Colon (tissue), 2 donors: ENCODE data around the gene SLC25A29.
"Not testable (repeated sequence)": the region's sequence is repeated elsewhere in the genome, so short reads cannot be mapped to it uniquely, and the experiment has no call there.

ENCODE experiments used
- FAIRE-seq: peaks from 2 replicates; lab custom pipeline; 2012; peaks lifted over from hg19 to GRCh38; lab: Jason Lieb, UNC
- donor health status: control.
- donor health status: control.

The SLC25A29 gene

DNA sequence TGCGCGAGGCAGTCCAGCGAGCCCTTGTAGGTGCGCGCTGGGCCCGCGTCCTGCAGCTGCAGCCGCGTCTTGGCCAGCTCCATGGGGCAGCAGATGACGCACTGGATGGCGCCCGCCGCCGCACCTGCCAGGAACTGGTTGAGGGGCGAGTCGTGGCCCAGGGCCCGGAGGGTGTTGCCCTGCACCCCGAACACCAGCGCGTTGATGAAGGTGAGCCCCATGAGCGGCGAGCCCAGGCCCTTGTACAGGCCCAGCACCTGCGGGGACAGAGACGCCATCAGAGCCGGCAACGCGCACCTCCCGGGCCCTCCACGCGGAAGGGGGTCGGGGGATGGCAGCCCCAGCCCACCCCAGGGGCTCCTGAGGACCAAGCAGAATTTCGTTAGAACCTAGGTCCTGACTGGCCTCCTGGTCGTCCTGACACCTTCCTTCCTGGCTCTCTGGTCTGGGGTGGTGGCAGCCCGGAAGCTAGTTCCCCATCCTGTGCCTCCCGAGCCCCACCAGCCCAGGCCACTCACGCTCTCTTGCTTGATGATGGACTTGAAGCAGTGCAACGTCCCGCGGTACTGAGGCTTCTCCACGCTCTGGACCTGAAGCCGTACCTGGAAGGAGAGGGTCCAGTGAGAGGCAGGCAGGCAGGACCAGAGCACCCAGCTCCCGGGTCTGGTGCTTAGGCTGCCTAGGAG lies 13.3 kb downstream of the SLC25A29 start:
- no peak for FAIRE-seq

DNA sequence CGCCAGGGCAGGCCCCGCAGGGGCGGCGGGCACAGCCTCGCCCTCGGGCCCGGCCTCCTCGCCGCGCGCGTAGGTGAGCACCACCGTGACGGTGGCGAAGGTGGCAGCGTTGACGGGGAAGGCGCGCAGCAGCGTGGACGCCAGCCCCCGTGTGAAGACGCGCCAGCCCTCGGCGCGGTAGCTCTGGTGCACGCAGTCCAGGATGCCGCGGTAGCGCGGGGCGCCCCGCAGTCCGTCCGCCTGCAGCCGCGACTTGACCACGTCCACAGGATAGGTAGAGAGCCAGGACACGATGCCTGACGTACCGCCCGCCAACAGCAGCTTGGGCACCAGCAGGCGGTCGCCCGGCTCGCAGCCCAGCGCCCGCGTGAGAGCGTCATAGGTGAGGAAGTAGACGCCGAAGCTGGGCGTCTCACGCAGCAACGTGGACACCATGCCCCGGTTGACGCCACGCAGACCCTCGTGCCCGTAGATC lies 13.9 kb downstream of the SLC25A29 start:
- FAIRE-seq = no peak

DNA sequence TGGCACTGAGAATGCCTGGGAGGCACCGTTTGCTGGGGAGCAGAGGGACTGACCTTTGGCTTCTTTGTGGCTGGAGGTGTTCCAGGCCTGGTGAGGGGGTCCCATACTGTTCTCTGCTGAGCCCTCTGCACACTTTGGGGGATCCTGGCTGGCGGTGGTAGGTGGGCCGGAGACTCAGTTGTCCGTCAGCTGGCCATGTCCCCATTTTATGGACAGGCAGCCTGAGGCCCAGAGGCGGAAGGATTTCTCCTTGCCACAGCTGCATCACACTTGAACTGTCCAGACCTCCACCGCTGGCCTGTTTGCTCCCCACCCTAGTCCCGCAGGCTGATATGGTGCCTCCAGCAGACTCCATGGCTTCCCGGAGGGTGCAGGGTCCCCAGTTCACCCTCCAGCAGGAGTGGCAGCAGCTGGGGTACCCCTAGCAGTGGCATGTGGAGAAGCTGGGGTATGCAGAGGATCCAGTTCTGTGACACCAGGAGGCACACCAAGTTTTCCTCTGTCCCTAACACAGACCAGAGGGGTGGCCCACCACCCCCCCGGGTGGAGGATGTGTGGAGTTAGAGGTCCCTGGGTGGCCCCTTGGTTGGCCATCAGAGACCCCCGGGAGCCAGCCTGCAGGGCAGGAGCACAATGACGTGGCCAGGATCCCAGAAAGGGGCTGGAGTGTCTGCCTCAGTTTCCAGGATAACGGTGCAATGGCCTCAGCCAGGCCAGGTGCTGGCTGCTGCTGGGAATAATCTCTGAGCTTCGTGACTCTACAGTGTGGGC lies 14.8 kb downstream of the SLC25A29 start:
- FAIRE-seq = no peak

DNA sequence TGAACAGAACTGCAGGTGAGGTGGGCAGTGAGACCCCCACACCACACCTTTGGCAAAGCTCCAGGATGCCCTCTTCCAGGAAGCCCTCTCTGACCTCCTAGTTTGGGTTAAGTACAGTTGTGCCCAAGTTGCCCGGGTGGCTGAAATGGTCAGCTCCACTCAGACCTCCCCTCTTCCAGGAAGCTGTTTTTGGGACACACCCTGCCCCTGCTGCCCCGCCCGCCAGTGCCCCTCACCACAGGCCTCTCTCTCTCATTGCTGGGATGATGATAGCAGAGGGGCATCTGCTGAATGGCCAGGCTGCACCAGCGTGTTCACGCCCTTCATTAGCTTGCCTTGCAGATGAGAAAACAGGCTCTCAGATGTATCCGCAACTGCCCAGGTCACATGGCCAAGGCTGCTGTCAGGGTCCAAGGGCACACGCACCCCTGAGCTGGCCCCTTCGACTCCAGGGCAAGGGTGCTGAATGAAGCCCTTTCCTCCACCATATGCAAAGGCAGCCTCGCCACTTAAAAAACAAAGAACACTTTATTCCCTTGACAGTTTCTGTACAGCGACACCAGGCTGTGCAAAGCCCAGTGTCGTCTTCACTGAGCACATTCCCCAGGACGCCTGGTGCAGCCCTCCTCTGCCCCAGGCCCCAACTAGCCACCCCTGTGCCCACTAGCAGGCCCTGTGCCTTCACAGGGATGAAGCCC lies 15.5 kb downstream of the SLC25A29 start:
- FAIRE-seq = no peak

DNA sequence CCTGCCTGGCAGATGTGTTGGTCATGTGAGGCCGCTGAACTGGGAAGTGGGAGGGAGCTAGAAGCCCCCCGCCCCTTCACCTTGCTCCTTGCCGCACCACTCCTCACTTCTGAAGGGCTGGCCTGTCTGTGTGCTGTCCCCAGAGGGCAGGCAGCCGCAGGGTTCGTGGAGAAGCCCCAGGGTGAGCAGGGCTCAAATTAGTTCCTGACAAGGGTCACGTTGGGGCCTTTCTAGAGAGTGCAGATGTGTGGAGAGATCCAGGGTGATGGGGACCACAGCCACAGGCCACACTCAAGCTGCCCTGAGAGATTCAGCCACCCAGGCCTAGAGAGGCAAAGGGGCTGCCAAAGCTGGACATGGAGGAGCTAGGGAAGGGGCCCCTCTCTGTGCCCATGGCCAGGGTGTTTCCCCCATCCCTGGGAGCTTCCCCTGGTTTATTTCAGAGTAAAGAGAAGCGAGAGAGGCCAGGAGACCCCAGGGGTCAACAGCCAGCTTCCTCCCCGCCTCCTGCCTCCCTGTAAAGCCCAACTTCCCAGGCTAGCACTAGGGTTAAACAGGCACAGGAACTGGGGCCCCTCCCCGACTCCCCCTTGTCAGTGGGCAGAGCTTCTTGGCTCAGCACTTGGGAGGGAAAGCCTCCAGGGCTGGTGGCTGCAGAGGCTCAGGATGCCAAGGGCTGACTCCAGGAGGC lies 16.2 kb downstream of the SLC25A29 start:
- FAIRE-seq = no peak

DNA sequence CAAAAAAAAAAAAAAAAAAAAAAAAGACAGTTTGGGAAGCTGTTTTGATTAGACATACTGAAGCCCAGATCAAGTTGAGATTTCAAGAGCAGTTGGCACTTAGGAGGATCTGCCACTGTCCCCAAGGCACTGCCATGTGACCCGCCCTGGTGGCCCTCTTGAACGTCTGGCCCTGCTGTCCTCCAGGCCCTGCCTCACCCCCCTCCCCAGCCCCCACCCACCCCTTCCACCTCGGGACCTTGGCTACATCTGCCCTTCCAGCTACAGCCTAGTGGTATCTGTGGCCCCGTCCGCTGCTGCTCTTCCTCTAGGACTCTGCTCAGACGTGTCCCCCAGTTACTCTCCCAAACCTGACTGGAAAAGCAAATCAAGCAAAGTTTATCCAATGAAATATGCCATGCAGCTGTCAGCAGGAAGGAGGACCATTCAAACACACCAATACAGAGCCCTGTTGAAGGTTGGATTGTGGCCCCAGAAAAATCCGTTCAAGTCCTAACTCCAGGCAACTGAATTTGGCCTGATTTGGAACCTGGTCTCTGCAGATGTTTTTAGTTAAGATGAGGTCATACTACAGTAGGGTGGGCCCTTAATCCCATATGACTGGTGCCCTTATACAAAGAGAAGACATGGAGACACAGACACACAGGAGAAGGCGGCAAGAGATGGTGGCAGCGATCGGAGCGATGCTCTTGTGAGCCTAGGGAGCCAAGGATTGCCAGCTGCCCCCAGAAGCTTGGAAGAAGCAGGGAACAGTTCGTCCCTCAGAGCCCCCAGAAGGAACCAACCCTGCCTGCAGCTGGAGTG lies 17.7 kb downstream of the SLC25A29 start:
- no peak for FAIRE-seq

DNA sequence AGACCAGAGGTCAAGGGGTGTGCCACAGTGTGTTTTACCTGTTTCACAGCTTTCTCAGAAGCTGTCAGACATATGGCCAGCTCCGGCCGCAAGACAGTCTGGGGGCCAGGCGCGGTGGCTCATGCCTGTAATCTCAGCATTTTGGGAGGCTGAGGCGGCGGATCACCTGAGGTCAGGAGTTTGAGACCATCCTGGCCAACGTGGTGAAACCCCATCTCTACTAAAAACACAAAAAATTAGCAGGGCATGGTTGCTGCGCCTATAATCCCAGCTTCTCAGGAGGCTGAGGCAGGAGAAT lies 18.3 kb downstream of the SLC25A29 start:
- not testable (repeated sequence) for FAIRE-seq

DNA sequence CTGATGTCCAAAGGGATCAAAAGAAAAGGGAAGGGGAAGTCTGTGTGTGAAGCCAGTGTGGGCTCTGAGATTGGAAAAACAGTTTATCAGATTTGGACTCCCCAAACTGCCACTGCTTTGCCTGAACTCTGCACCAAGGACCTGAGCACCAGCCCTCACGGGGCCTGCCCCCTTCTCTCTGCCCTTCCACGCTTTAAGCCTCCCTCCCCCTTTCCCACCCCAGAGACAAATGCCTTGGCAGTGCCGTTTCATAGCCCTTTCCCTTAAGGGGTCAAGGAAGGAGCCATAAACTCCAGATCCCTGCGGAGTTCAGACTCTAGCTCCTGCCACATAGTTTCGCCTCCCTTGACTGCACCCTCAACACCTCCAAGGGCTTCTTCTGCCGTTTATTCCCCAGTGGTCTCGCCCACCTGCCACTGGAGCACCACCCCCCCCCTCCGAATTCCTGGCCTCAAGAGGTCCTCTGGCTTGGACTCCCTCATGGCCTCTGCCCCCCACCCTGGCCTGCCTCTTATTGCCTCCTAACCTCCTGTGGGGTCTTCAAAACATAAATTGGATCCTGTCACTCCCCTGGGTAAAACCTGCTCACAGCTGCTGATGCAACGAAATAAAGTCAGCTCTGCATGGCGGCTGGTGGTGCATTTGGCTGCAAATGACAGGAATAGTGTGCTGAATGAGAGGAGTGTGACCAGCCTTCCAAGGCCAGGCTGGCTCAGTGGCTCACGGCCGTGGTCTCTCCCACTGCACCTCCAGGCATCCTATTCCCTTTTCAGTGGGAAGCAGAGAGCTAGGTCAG lies 18.8 kb downstream of the SLC25A29 start:
- FAIRE-seq = no peak

DNA sequence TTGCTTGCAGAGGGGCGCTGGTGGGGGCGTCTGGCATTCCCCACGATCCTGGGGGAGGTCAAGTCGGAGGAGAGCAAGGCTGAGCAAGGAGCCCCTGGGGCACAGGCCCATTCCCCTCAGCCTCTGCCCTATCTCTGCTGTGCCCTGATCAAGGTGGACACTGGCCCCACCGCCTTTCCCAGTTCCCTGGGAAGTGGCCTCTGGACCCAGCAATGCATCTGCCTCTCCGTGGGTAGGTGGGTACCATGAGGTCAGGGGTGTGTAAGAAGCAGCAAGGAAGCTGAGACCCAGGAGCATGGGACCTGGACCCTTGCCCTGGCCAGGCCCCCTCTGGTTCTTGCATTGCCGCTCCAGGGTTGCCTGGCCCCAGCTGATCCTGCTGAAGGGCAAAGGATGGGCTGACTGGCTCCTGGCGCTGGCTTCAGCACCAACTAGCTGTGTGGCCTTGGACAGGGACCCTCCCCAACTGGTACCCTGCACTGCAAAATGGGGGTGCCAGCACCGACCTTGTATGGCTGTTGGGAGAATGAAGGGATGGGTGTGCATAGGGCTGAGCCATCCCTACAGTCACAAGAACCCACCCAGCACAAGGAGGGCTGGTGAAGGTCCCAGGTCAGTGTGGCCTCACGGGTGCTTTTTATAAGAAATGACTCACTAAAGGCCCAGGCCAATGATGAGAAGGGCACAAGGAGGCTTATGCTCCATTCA lies 19.6 kb downstream of the SLC25A29 start:
- FAIRE-seq = no peak

DNA sequence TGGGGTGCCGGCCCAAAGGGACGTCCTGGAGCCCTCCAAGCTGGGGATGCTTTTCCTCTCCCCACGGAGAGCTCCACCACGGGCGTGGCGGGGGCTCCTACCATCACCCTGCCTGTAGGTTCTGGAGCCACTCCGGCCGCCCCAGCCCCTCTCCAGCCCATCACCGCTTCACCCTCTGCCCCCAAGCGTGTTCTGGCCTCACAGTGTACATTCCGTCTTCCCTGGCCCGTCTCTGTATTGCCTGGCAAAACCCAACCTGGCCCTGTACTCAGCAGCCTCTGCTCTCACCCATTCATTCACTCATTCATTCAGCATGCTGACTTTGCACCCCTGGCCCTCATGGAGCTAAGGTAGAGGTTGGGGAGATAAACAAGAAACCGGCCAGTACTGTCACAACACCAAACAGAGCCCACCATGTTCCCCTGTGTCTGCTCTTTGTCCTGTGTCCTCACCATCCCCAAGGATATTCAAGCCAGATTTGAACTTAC lies 20.3 kb downstream of the SLC25A29 start:
- no peak for FAIRE-seq

DNA sequence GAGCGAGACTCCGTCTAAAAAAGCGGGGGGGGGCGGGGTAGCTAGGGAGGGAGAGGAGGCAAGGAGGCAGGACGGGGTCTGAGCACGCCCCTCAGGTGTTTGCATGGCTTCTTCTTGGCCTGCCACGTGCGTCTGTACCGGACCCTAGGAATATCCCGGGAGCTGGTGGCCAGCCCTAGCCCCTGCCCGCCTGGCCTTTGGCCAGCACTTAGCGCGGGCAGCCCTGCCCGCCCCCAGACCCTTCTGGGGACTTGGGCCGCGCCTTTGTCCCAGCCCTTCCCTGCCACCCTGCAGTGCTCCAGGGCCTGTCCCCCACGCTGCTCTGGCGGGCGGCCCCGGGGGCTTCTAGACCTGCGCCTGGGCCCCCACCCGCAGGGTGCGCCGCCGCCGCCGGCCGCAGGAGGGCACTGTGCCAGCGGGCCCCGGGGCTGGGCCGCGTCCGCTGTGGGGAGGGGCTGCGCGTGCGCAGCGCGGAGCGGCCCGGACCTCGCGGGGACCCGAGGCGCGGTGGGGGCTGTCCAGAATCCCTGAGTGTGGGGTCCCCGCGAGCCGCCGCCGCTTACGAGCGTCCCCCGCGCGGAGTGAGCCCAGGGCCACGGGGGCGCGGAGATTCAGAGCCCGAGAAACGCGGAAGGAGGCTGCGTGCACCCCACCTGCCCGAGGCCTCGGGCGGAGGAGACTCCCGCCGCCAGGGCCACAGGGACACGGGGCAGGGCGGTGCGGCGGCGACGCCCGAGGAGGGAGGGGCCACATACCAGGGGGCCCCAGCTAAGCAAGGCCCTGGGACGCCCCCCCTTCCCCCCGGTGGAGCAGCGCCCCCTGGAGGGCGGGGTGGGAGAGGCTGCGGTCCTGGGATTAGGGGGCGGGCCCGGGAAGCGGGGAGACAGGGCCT lies 21.0 kb downstream of the SLC25A29 start:
- FAIRE-seq = no peak

DNA sequence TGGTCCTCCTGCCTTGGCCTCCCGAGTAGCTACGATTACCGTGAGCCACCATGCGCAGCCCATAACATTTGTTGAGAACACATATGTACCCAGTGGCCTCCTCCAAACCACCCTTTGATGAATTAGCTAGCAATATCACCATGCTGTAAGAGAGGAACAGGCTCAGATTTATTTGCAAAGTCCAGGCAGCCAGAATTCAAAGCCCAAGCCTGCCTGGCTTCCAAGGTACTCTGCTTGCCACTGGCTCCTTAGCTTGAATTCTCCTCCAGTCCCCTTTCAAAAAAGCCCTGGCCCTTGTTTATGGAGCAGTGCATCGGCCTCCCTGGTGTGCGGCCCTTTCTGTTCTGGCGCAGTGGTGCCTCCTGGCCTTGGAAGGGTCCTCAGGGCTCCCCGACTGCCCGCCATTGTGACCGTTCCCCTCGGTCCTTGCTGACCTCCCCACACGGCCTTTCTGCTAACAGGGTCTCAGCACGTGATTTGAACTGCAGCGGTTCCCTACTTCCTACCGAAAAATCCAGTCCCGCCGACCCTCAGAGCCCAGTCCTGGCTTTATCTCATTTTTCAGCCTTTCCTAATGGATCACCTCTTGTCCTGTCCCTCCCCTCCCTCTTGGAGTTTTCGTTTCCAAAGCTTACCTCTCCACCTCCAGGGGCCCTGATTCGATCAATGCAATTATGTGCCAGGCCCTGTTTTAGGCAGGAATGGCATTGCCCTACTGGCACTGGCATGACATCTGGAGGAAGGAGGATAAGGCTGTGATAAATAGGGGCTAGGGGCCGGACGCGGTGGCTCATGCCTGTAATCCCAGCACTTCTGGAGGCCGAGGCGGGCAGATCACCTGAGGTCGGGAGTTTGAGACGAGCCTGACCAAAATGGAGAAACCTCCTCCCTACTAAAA lies 22.0 kb downstream of the SLC25A29 start:
- no peak for FAIRE-seq

DNA sequence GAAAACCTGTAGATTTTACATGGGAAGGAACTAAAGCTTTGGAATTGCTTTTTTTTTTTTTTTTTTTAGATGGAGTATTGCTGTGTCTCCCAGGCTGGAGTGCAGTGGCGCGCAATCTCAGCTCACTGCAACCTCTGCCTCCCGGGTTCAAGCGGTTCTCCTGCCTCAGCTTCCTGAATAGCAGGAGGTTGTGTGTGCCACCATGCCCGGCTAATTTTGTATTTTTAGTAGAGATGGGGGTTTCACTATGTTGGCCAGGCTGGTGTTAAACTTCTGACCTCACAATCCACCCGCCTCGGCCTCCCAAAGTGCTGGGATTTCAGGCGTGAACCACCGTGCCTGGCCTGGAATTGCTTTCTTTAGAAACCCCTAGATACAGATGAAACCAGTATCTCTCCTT lies 22.8 kb downstream of the SLC25A29 start:
- not testable (repeated sequence) for FAIRE-seq

DNA sequence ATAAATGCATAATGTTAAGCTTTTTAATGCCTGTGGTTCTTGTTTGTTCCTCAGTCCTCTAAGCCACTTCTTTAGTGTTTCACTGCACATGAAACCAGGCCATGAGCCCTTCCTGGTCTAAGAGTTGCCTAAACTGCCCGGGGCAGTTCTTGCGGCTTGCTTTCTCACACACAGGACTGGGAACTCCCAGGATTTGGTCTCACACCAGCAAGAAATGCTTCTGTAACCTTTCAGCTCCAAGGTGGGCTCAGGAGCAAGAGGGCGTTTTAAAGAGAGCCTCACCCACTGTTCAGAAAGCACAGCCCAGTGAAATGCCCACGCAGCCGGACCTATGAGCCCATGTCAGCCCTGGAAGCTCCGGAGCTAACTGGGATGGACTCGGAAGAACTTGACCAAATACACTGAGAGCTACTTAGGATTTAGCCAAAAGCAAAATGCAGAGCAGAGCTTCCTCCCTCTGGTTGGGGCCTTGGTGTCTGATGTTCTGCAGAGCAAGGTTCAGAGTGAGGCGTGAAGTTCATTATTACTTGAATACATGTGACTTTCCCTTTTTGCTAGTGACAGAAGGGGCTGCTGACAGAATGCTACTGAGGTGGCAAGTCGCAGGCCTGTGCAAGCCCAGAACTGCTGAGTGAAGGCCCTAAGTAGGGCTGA lies 23.4 kb downstream of the SLC25A29 start:
- FAIRE-seq = no peak

DNA sequence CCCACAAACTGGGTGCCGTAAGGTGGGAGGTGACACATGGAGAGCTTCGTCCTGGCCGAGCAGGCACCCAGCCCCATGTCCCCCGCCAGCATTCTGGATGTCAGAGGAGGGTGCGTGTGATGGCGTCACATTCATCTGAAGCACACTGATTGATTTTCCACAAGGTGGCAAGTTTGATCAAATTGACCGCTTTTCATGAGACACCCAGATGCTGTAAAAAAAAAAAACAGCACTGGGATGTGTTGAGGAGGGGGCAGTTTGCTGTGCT lies 24.2 kb downstream of the SLC25A29 start:
- FAIRE-seq = no peak

DNA sequence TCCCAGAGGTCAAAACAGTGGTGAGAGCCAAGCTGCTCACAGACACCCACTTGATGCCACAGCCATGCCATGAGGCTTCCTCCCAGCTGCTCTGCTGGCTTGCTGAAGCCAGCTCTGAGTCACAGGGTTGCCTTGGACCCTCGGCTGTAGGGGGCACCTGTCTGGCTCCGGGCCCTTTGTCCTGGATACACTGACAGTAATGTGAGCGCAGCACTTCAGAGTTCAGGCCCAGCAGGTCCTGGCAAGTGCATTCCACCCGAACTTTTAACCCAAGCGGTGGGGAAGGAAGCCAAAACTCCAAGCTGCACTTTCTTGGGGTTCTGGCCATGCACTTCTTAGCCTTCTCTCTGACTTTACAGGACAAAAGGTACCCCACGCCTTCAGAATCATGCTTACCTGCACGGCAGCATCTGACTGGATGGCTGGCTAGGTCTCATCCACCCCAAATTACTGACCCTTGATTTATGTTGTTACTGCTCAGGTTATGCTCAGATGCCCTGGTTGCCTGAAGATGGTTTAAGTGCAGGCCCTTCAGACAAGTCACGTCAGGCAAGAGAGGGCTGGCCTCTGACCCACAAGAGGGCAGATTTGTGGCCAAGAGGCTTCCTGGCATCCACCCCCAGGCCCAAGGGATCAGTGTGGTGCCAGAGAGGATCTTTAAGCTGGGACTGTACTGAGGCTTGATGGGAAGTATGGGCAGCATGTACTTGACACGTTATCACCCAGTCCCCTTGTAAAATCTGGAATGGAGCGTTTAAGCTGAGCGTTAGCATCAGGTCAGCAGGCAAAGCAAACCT lies 24.8 kb downstream of the SLC25A29 start:
- FAIRE-seq = no peak

DNA sequence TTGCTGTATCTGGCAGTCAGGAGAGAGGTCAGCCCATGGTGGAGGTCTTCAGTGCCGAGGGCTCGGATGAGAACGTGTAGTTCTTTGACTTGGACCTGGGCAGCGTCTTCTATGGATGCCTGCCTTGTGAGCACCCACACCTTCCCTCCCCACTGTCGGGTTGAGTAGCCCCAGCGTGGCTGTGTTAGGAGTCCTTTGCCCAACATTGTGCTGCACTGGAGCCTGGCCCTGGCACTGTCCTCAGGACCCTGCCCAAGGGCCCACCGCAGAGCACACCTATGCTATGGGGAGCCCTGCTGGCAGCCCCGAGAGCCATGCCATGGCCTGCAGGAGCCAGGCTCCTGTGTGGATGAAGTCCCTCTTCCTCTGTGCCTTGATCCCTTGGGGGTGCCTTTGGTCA lies 26.7 kb downstream of the SLC25A29 start:
- no peak for FAIRE-seq
